Fibroblast of mammary gland (primary cell): Measurements from ENCODE around the gene DMXL1.
"Not testable (repeated sequence)": the region's sequence is repeated elsewhere in the genome, so short reads cannot be mapped to it uniquely, and the experiment has no call there.

Source experiments
- DNase-seq: peaks from one replicate; pipeline ENCODE4 v3.0.0-alpha.2; 2010; ENCODE audit warnings: low read depth
- H3K4me3 ChIP-seq: 2 replicates; pipeline ENCODE4 v1.5.1; 2011; ENCODE audit warnings: low read depth, mild to moderate bottlenecking, low read length, moderate library complexity; ENCODE audit not compliant: control insufficient read depth
- CTCF ChIP-seq: conservative IDR thresholded peaks from 2 replicates; pipeline ENCODE4 v1.5.1; 2011; ENCODE audit warnings: low read depth, low read length, inconsistent platforms; ENCODE audit not compliant: control insufficient read depth, insufficient read depth

Gene DMXL1

GRCh38 chr5:119118000-119118399, 47.1 kb downstream of the DMXL1 start:
- no peak overlapping the region for H3K4me3 ChIP-seq
- no peak for DNase-seq
- TF ChIP-seq CTCF = no peak

- TF ChIP-seq CTCF = no peak
- DNase-seq = no peak
- no peak overlapping the region for H3K4me3 ChIP-seq
Observed at GRCh38 chr5:119120893-119121292, 50.0 kb downstream of the DMXL1 start.

GRCh38 chr5:119122474-119122873, 51.6 kb downstream of the DMXL1 start:
- DNase-seq, H3K4me3 ChIP-seq: not testable (repeated sequence)

GRCh38 chr5:119123280-119123679, 52.4 kb downstream of the DMXL1 start:
- no peak for TF ChIP-seq CTCF
- no peak for DNase-seq
- no peak overlapping the region for H3K4me3 ChIP-seq

GRCh38 chr5:119129770-119130169, 58.9 kb downstream of the DMXL1 start:
- no peak overlapping the region for H3K4me3 ChIP-seq
- no peak for DNase-seq
- TF ChIP-seq CTCF = no peak

- H3K4me3 ChIP-seq = no peak overlapping the region
- DNase-seq = peak; percentile 16
- no peak for TF ChIP-seq CTCF
Observed at GRCh38 chr5:119131530-119132304, 60.8 kb downstream of the DMXL1 start.

- not testable (repeated sequence) for H3K4me3 ChIP-seq, DNase-seq
Observed at GRCh38 chr5:119135743-119136142, 64.9 kb downstream of the DMXL1 start.
